Activated T-helper 1 cell treated with anti-CD3 and anti-CD28 coated beads, Interleukin-2, amount 50 U/mL, for 16 hours (primary cell): ENCODE data around the gene CEP63.
"Not testable (repeated sequence)": the region's sequence is repeated elsewhere in the genome, so short reads cannot be mapped to it uniquely, and the experiment has no call there.

Experiments
- DNase-seq, 2 donors: peaks; one replicate each; pipeline ENCODE4 v3.0.0-alpha.2; 2020; ENCODE audit warnings: low read depth in 1 of 2, low spot score in 1 of 2

The CEP63 gene

DNA sequence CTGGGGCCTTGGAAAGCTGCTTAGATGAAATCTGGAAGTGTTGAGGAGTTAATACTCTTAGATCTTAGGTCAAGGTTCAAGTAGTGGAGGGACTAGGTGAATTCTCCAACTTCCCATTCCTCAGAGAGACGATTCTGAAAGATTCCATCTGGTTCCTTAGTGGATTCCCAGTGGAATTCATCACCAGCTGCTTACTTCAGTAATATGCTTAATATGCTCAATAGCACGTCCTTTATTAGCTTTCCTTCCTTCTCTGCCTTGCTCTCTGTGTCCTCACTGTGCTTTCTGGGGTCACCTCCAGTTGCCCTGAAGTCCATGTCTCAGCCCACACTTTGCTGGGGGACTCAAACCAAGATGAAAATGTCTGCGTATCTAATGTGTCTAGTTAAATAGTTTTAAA is 31.0 kb downstream of the CEP63 start:
- no peak for DNase-seq

DNA sequence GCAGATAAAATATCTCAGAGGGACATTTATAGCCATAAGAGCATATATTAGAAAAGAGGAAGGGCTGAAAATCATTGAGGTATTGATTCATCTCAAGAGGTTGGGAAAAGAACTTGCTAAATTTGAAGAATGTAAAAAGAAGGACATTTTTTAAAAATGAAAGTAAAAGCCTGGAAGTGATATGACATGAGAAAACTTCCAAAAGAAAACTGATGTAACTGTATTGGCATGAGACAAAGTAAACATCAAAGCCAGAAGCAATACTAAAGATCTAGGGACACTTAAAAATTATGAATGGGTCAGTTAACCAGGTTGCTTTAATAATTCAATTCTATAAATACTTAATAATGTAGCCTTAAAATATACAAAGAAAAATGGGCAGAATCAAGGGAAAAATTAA is 31.9 kb downstream of the CEP63 start:
- no peak for DNase-seq

DNA sequence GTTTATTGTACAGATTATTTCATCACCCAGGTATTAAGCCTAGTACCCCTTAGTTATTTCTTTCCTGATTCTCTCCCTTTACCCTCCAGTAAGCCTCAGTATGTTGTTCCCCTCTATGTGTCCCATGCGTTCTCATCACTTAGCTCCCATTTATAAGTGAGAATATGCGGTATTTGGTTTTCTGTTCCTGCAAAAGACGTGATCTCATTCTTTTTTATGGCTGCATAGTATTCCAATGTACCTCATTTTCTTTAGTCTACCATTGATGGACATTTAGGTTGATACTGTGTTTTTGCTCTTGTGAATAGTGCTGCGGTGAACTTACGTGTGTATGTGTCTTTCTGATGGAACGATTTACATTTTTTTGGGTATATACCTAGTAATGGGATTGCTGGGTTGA is 36.7 kb downstream of the CEP63 start:
- DNase-seq: no peak

DNA sequence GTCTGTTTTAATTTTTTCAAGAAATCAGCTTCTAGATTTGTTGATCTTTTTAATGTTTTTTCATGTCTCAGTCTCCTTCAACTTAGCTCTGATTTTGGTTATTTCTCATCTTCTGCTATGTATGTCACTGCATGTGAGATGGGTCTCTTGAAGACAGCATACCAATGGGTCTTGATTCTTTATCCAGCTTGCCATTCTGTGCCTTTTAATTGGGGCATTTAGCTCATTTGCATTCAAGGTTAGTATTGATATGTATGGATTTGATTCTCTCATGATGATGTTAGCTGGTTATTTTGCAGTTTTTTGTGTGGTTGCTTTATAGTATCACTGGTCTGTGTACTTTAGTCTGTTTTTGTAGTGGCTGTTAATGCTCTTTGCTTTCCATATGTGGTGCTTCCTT is 39.4 kb downstream of the CEP63 start:
- DNase-seq: no peak

DNA sequence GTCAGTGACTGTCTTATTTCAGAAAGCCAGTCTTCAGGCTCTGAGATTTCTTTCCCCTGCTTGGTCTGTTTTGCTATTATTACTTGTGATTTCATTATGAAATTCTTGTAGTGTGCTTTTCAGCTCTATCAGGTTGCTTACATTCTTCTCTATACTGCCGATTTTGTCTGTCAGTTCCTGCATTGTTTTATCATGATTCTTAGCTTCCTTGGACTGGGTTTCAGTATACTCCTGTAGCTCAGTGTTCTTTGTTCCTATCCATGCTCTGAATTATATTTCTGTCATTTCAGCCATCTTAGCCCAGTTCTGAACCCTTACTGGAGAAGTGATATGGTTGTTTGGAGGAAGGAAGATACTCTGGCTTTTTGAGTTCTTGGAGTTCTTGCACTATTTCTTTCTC is 40.5 kb downstream of the CEP63 start:
- DNase-seq: no peak

DNA sequence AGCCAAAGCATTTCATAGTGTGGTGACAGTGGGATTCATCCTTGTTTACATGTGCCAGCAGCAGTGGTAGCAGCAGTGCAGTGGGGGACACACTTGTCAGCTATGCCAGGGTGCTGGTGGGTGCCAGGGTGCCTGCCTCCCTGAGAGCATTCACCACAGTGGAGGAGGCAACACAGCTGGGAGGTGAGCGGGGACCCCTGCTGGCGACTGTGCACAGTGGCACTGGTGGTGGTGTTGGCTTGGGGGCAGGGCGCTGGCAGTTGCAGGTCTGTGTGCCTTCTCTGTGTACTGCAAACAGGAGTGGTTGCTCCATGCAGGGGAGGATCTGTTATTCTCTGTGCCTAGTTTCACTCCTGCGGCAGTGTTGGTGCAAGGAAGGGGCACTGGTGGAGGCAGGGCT is 41.2 kb downstream of the CEP63 start:
- no peak for DNase-seq

DNA sequence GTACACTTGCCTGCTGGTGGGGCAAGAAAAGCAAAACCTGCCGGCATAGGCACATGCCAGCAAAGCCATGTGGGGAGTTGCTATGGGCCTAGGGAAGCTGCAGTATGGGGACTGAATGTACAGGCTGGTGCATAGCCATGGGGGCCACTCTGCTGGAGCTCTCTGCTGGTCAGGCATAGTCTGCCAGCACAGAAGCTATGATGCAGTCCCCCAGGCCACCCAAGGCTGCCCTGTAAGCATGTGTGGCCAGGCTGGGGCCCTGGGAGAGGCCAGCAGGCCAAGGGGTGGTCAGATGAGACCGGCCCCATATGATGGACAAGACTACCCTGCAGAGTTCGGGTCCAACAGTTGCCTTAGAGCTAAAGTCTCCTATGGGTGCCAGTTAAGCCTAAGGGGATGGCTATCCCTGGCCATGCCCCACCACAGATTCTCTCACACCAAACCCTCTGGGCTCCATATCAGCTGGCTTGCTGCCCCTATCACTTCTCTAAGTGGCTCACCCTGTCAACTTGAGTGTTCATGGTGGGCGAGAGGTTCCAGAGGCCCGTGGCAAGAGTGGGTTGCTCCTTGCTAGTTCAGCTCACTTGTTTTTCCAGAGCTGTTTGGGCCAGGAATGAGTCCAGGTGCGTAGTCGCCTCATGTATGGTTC is 41.8 kb downstream of the CEP63 start:
- no peak for DNase-seq

DNA sequence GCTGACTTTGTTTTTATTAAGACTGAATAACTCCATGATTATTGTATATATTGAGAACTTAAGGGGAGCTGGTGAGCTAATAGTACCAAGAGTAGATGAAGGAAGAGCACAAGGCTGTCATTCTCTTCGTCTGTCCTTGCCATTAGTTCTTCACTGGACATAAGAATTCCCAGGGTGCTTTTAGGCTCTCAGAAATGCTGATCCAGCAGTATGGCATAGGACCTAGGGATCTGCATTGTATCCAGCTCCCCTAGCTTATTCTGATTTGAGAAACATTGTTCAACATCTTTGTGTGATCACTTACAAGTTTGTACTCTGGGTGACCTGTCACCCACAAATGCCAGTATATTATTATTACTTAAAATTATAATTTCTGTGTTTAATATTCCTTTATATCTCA is 47.6 kb downstream of the CEP63 start:
- no peak for DNase-seq

DNA sequence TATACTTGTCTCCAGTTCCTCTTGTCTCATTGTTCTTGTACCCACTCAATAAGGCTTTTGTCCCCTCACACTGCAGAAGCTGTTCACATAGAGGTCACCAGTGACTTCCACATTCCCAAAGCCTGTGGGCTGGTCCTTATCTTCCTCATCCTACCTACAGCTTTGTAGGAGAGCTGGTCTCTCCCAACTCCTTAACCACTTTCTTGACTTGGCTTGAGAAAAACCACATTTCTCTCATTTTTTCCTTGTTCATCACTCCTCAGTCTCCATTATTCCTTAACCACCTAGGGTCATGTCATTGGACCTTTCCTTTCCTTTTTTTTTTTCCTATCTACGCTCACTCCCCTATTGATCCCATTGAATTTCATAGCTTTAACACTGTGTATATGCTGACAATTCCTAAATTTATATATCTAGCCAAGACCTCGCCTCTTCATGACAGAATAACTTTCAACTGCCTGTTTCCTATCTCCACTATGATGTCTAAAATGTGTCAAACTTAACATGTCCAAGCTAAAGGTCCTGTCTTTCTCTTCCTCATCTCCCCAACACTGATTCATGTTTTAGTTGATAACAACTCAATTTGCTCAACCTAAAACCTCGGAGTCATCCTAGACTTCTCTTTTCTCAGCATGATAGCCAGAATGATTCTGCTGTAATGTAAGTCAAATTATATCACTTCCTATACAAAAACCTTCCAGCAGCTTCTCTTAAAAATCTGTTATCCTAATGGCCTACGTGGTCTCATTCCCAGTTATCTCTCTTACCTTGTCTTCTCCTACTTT is 49.5 kb downstream of the CEP63 start:
- no peak for DNase-seq

DNA sequence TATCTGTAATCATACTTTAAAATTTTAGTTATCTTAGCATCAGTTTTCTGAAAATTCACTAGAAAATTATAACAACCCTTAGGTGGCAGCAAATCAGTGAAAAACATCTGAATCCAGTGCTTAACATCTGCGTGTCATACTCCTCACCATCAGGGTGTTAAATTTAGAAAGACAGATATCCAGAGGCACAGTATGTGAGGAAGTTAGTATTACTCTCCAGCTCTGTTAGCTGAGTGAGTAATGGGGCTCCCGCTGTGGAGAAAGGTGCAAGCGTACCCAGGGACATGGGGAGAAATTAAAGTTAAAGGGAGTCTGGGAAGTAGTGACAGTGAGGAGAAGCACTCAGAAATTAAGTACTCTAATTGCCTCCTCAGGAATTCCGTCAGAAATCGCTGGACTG is 50.9 kb downstream of the CEP63 start:
- DNase-seq: no peak

DNA sequence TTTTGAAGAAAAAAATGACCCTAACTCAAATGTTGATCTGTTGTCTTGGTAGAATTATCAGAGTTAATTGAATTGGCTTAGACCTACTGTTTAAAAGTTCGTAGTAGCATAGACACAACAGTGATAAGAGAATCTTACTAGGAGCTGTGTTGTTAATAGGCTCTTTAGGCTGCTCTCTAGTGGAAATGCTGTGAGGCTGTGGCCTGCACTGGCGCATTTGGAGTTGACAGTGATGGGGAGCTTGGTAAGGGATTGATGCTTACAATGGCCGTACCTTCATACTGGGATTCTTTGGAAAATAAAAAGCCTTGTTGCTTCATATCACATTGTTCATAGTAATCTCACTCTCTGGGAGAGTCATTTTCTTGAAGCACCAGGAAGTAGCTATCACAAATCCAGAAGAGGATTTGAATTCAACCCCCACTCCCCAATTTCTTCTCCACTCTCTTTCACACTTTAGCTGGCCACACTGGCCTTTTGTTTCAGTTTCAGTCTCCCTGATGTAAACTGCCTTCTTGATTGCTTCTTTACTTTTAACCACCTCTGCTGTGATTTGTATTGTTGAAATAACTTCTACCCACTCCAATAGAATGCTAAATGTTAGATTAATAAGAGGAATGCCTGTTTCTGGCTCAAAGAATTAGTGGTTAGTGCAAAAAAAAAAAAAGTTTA is 56.6 kb downstream of the CEP63 start:
- no peak for DNase-seq

DNA sequence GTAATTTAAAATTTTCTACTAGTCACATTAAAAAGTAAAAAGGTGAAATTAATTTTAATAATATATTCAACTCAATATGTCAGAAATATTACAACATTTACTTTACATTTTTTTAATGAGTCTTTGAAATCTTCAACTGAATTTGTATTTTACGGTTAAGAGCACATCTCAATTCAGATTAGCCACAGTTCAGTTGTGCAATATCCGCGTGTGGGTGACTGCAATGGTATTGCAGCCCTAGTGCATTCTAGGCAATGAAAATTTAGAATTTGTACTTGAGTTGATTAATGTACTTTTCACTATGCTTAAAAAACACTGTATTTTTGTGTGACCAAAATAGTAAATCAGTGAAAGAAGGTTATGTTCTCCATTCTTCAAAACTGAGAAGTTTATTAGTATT is 57.3 kb downstream of the CEP63 start:
- DNase-seq: no peak

DNA sequence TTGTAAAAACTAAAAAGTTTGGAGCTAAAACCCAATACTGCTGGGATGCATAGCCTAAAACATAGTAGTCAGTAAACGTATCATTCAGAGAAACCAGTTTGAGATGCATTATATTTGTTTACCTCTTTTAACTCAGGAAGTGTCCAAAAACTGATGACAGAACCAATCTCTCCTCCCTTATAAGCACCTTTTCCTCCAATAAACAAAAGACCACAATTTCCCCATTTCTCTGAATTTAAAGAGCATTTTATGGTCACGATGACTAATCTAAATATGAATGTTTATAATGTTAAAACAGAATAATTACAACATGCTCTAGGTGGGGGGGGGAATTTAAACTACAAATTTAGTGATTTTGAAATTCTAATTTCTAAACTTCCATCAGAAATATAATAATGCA is 58.5 kb downstream of the CEP63 start:
- DNase-seq: no peak

DNA sequence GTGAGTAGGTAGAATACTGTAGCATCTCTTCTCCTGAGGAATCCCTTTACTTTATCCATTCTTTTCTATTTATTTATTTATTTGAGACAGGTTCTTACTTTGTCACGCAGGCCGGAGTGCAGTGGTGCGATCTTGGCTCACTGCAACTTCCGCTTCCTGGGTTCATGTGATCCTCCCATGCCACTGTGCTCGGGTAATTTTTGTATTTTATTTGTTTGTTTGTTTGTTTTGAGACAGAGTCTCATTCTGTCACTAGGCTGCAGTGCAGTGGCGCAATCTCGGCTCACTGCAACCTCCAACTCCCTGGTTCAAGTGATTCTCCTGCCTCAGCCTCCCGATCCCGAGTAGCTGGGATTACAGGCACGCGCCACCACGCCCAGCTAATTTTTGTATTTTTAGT is 58.9 kb downstream of the CEP63 start:
- not testable (repeated sequence) for DNase-seq

DNA sequence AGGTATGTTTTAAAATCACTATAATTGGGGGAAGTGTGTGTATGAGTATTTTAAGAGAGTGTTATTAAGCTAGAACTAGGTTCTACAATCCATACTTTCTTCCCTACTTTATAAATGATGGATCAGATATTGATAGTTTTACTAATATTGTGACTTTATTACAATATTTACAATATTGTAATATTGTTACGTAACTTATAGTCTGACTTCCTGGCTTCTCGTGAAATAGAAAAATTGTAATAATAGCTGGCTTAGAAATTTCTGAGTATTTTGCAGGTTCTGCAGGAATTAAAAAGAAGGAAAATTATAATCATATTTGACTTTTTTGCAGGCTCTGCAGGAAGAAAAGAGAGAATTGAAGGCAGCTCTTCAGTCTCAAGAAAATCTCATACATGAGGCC is 60.0 kb downstream of the CEP63 start:
- no peak for DNase-seq

DNA sequence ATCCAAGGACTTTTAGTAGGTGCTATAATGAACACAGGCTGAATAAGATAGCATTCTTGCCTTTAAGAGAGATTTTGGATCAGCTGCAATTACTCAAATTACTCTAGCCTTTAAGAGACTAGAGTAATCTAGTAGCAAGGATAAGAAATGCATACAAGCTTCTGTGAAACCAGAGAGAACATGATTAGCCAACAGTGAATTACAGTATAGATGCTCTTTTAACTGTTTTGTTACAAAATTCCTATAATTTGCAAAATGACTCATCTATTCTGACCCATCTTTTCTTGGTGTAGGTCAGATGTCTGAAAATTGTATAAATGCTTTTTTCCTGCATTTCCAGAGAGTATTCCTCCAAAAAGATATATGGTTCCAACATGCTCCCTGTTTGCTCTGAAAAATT is 66.9 kb downstream of the CEP63 start:
- DNase-seq: no peak

DNA sequence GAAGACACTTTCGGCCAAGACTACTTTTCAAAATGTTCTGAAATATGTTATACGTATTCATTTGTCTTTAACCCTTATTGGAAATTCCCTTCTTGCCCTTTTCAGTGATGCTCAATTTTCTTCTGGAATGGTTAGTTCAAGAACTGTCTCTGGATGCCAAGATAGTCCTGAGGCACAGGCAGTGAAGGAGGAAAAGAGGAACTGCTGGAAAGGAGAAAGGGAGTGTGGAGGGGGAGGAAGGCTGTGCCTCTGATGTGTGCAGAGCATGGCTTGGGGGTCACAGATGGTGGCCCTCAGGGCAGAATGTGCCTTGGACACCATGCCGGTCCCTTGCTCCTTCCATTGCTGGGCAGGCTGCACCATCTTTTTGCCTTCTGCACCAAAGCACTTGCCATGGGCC is 73.7 kb downstream of the CEP63 start:
- DNase-seq: no peak

DNA sequence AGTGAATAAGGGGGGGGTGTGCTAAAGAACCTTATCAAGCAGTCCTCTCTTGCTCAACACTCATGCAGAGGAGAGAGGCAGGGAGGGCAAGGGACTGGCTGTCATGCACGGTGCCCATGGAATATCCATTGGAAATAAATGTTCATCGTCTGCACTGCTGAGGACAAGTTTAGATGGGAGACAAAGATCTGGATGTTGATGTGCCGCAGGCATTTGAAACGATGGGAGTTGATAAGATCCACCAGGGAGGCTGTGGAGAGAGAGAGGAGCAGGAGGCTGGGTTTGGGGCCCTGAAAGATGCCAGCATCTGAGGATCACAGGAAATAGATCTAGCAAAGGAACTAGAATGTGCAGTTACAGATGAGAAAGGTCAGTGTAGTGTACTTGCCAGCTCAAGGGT is 76.2 kb downstream of the CEP63 start:
- no peak for DNase-seq

DNA sequence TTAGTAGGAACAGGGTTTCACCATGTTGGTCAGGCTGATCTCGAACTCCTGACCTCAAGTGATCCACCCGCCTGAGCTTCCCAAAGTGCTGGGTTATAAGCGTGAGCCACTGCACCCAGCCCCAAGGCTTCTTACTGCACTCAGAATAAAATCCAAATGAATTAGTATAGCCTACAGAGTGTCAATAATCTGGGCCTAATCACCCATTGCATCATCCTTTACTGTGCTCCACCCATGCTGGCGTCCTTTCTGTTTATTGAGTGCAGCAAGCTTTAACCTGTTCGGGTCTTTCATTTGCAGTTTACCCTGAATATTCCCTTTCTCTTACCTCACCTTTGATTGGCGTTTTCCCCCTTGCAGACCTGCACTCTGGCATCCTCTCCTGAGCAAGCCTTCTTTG is 77.7 kb downstream of the CEP63 start:
- DNase-seq: no peak

DNA sequence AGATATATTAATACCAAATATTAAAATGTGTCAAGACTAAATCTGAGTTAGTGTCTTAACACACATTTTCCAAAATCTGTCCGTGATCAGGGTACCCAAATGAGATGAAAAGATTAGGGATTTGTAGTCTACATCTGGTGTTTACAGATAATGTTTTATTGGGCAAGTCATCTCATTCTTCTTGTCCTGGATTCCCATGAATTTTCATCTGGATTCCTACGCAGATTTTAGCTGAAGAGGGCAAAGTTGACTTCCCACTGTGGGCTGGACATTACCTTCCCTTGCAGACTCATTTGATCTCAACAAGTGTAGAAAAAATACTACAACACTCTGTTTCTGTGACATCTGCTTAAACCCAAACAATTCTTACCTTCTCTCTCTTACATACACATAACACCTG is 79.1 kb downstream of the CEP63 start:
- DNase-seq: no peak

DNA sequence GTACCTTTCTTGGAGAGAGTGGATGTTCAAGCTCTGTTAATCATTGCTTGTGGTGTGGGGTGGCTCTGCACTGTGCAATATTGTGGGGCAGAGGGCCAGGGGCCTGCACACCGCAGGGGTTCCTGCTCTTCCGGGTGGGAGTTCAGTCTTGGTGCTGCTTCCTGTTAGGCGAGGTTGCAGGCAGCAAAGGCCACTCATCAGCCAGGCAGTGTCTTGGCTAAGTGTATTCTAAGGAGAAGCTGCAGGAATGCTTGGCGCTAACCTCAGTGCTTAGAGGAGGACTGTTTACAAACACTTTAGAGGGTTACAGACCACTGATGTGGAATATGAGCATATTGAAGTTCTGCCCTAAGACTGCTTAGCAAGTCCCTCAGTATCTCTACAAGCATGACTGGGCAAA is 81.7 kb downstream of the CEP63 start:
- no peak for DNase-seq

DNA sequence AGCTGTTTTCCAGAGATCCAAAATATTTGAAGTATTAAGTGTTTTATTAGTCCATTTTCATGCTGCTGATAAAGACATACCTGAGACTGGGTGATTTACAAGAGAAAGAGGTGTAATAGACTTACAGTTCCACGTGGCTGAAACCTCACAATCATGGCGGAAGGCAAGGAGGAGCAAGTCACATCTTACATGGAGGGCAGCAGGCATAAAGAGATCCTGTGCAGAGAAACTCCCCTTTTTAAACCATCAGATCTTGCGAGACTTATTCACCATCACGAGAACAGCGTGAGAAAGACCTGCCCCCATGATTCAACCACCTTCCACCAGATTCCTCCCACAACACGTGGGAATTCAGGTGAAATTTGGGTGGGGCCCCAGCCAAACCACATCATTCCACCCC is 82.9 kb downstream of the CEP63 start:
- no peak for DNase-seq

DNA sequence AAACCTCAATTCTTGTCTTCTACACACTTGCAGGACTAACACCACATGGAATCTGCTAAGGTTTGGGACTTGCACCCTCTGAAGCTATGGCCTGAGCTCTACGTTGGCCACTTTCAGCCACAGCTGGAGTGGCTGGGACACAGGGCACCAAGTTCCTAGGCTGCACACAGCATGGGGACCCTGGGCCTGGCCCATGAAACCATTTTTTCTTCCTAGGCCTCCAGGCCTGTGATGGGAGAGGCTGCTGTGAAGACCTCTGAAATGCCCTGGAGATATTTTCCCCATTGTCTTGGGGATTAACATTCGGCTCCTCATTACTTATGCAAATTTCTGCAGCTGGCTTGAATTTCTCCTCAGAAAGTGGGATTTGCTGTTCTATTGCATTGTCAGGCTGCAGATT is 84.0 kb downstream of the CEP63 start:
- DNase-seq: not testable (repeated sequence)
